Astrocyte (in vitro differentiated cells and primary cell): ENCODE results near the gene PIK3R2. TPM values are rescaled to one million over a fixed set of nuclear protein-coding genes. Genes with fewer than 3 reads are reported as not detected.

Source experiments
- DNase-seq: peaks from one replicate; pipeline ENCODE4 v3.0.0-alpha.2; 2010; ENCODE audit warnings: low read depth
- FAIRE-seq: peaks from 2 replicates; lab custom pipeline; 2011; peaks lifted over from hg19 to GRCh38; lab: Jason Lieb, UNC
- H2AFZ ChIP-seq: 2 replicates; pipeline ENCODE4 v1.6.0; 2012; ENCODE audit warnings: low read depth, low read length, inconsistent platforms
- H3K27ac ChIP-seq: 2 replicates; pipeline ENCODE4 v1.5.1; 2011; ENCODE audit warnings: low read depth, low read length, inconsistent platforms
- H3K27me3 ChIP-seq: 2 replicates; pipeline ENCODE4 v1.6.0; 2011; ENCODE audit warnings: low read length, inconsistent platforms; ENCODE audit not compliant: insufficient read depth
- H3K36me3 ChIP-seq: 2 replicates; pipeline ENCODE4 v1.5.1; 2011; ENCODE audit warnings: low read length, inconsistent platforms; ENCODE audit not compliant: insufficient read depth
- H3K4me1 ChIP-seq: 2 replicates; pipeline ENCODE4 v1.5.1; 2011; ENCODE audit warnings: low read length, inconsistent platforms; ENCODE audit not compliant: insufficient read depth
- H3K4me2 ChIP-seq: 2 replicates; pipeline ENCODE4 v1.6.0; 2012; ENCODE audit warnings: low read length, inconsistent platforms
- H3K4me3 ChIP-seq: 2 replicates; pipeline ENCODE4 v1.5.1; 2011; ENCODE audit warnings: low read depth, mild to moderate bottlenecking, low read length, inconsistent platforms; ENCODE audit not compliant: insufficient read depth
- H3K79me2 ChIP-seq: 2 replicates; pipeline ENCODE4 v1.6.0; 2012; ENCODE audit warnings: mild to moderate bottlenecking, low read length, inconsistent platforms; ENCODE audit not compliant: insufficient read depth
- H3K9ac ChIP-seq: 2 replicates; pipeline ENCODE4 v1.6.0; 2012; ENCODE audit warnings: mild to moderate bottlenecking, low read length, inconsistent platforms
- H3K9me3 ChIP-seq: 2 replicates; pipeline ENCODE4 v1.5.1; 2012; ENCODE audit warnings: low read depth, mild to moderate bottlenecking, low read length, inconsistent platforms; ENCODE audit not compliant: insufficient read depth
- H4K20me1 ChIP-seq: 2 replicates; pipeline ENCODE4 v1.6.0; 2012; ENCODE audit warnings: low read length, inconsistent platforms; ENCODE audit not compliant: insufficient read depth
- H3K27ac Mint-ChIP-seq: one replicate; pipeline ENCODE4 v1.8.0; 2021; ENCODE audit warnings: mild to moderate bottlenecking, mixed read lengths; ENCODE audit not compliant: unreplicated experiment
- H3K27me3 Mint-ChIP-seq: one replicate; pipeline ENCODE4 v1.8.0; 2021; ENCODE audit warnings: low read depth, mixed read lengths; ENCODE audit not compliant: unreplicated experiment
- H3K36me3 Mint-ChIP-seq: one replicate; pipeline ENCODE4 v1.8.0; 2021; ENCODE audit warnings: low read depth, mixed read lengths; ENCODE audit not compliant: unreplicated experiment
- H3K4me1 Mint-ChIP-seq: one replicate; pipeline ENCODE4 v1.8.0; 2021; ENCODE audit warnings: low read depth, mixed read lengths; ENCODE audit not compliant: unreplicated experiment
- H3K4me3 Mint-ChIP-seq: one replicate; pipeline ENCODE4 v1.8.0; 2021; ENCODE audit warnings: mild to moderate bottlenecking, moderate library complexity, mixed read lengths; ENCODE audit not compliant: unreplicated experiment
- H3K9me3 Mint-ChIP-seq: one replicate; pipeline ENCODE4 v1.8.0; 2021; ENCODE audit warnings: mild to moderate bottlenecking, mixed read lengths; ENCODE audit not compliant: unreplicated experiment
- EZH2 ChIP-seq: IDR thresholded peaks from 2 replicates; pipeline ENCODE4 v1.6.1; 2012; ENCODE audit warnings: mild to moderate bottlenecking, low read length, inconsistent platforms; ENCODE audit not compliant: insufficient read depth
- total RNA-seq: library from RNA; stranded (reverse); gene quantifications from 2 replicates; pipeline ENCODE4 v1.2.1, GENCODE V29; 2021
- TF ChIP-seq, protein P1 (sequence below): IDR thresholded peaks from 2 replicates; pipeline ENCODE4 v1.5.1; 2011; ENCODE audit warnings: low read depth, mild to moderate bottlenecking, inconsistent platforms, low read length, moderate library complexity; ENCODE audit not compliant: insufficient read depth

PIK3R2 gene
- total RNA-seq, 1 donor from 2014 or later: 58.4 TPM

DNA sequence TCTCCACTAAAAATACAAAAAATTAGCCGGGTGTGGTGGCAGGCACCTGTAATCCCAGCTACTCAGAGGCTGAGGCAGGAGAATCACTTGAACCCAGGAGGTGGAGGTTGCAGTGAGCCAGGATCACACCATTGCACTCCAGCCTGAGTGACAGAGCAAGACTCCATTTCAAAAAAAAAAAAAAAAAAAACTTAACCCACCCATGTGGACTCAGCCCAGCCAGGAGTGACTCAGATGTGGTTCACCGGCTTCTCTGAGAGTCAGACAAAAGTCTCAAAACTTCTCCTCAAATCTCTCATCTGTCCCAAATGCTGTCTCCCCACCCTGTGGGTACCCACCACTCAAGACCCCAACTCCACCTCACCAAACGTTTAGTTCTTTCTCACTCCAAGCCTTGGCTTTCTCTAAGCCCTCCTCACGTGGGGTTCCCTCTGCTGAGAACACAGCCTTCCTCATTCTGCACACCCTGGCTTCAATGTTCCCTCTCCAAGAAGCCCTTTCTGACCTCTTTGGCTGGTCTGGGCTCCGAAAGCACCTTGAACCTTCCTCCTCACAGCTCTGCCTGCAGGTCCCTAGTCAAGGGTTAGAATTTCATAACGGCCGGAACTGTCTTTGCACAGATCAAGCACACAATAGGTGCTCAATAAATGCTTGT is 61.9 kb downstream of the PIK3R2 start:
- no peak overlapping the region for H3K27ac ChIP-seq
- H4K20me1 ChIP-seq: no peaks in the 10 kb centered on the region
- H3K79me2 ChIP-seq: no peaks in the 10 kb centered on the region
- Mint-ChIP-seq H3K9me3 (no peaks in the 10 kb centered on the region), H3K27me3 (peaks cover 22% of the 10 kb centered on the region), H3K4me1 (peaks cover 8% of the 10 kb centered on the region), H3K36me3 (peaks cover 3% of the 10 kb centered on the region), H3K27ac (peak overlapping the region; percentile 75), H3K4me3 (peak overlapping the region; percentile 22)
- no peak overlapping the region for H3K4me3 ChIP-seq
- H3K27me3 ChIP-seq: no peaks in the 10 kb centered on the region
- H3K9ac ChIP-seq: no peak overlapping the region
- H3K36me3 ChIP-seq: no peaks in the 10 kb centered on the region
- peak; percentile 44 for DNase-seq
- no peak for TF ChIP-seq EZH2
- TF ChIP-seq, protein P1, sequence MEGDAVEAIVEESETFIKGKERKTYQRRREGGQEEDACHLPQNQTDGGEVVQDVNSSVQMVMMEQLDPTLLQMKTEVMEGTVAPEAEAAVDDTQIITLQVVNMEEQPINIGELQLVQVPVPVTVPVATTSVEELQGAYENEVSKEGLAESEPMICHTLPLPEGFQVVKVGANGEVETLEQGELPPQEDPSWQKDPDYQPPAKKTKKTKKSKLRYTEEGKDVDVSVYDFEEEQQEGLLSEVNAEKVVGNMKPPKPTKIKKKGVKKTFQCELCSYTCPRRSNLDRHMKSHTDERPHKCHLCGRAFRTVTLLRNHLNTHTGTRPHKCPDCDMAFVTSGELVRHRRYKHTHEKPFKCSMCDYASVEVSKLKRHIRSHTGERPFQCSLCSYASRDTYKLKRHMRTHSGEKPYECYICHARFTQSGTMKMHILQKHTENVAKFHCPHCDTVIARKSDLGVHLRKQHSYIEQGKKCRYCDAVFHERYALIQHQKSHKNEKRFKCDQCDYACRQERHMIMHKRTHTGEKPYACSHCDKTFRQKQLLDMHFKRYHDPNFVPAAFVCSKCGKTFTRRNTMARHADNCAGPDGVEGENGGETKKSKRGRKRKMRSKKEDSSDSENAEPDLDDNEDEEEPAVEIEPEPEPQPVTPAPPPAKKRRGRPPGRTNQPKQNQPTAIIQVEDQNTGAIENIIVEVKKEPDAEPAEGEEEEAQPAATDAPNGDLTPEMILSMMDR: no peak
- peak overlapping the region; percentile 48 for H3K4me2 ChIP-seq
- H2AFZ ChIP-seq: peak overlapping the region; percentile 43
- peaks cover 6% of the 10 kb centered on the region for H3K4me1 ChIP-seq
- H3K9me3 ChIP-seq: no peaks in the 10 kb centered on the region
- no peak for FAIRE-seq

DNA sequence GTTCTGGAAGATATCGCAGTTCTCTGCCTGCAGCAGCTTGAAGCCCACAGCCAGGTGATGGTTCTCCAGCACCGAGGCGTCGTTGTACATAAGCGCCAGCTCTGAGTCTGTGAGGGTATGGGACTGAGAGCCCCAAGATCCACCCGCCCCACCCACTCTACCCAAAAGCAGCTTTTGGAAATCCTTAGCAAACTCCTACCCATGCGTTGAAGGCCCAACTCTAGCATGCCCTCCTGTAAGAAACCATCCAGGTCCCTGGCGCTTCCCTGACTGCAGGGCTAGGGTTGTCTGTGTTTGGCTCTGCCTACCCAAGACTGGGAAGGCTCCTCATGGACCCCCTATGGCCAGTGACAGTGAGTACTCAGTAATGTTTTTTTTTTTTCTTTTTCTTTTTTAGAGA is 63.8 kb downstream of the PIK3R2 start:
- Histone ChIP-seq H3K4me2 (no peak overlapping the region), H3K36me3 (no peaks in the 10 kb centered on the region), H3K27me3 (peaks cover 2% of the 10 kb centered on the region), H3K4me3 (no peak overlapping the region), H3K4me1 (peaks cover 6% of the 10 kb centered on the region), H3K27ac (no peak overlapping the region), H2AFZ (no peak overlapping the region), H3K9ac (no peak overlapping the region), H3K79me2 (no peaks in the 10 kb centered on the region), H4K20me1 (no peaks in the 10 kb centered on the region), H3K9me3 (no peaks in the 10 kb centered on the region)
- TF ChIP-seq, protein P1: no peak
- TF ChIP-seq EZH2: no peak
- H3K9me3 Mint-ChIP-seq: no peaks in the 10 kb centered on the region
- peaks cover 3% of the 10 kb centered on the region for H3K36me3 Mint-ChIP-seq
- H3K27me3 Mint-ChIP-seq: peaks cover 18% of the 10 kb centered on the region
- FAIRE-seq (no peak), DNase-seq (no peak)
- no peak overlapping the region for H3K27ac Mint-ChIP-seq
- no peak overlapping the region for H3K4me3 Mint-ChIP-seq
- peaks cover 10% of the 10 kb centered on the region for H3K4me1 Mint-ChIP-seq

DNA sequence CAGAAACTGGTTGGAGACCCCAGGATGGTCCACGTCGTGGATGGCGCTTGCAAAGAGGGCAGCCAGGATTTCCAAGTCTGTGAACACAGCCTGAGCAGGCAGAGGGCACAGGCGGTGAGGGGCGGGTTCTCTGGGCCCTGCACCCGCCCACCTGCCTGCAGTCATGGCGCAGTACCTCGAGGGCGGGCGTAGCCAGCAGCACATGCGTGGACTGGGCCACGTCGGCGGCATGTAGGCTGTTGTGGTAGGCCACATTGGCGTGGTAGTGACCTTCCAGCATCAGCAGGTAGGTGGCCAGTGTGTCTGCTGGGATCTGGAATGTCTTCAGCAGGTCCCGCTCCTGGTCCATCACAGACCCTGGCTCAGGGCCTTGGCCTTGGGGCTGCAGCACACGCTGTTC is 65.2 kb downstream of the PIK3R2 start:
- FAIRE-seq: no peak

More for the DNA sequence above, 65.2 kb downstream of the PIK3R2 start:
- no peaks in the 10 kb centered on the region for H4K20me1 ChIP-seq
- TF ChIP-seq EZH2: no peak
- TF ChIP-seq, protein P1: no peak
- H2AFZ ChIP-seq: no peak overlapping the region
- no peak overlapping the region for H3K4me3 ChIP-seq
- Mint-ChIP-seq H3K4me3 (no peak overlapping the region), H3K27ac (no peak overlapping the region), H3K27me3 (peaks cover 18% of the 10 kb centered on the region), H3K4me1 (peaks cover 10% of the 10 kb centered on the region), H3K36me3 (peaks cover 3% of the 10 kb centered on the region), H3K9me3 (no peaks in the 10 kb centered on the region)
- DNase-seq: no peak
- no peaks in the 10 kb centered on the region for H3K79me2 ChIP-seq
- H3K4me1 ChIP-seq: peaks cover 6% of the 10 kb centered on the region
- H3K9ac ChIP-seq: no peak overlapping the region
- H3K4me2 ChIP-seq: no peak overlapping the region
- no peaks in the 10 kb centered on the region for H3K36me3 ChIP-seq
- peaks cover 2% of the 10 kb centered on the region for H3K27me3 ChIP-seq
- H3K27ac ChIP-seq: no peak overlapping the region
- H3K9me3 ChIP-seq: no peaks in the 10 kb centered on the region
